Stimulated activated CD4-positive, alpha-beta T cell treated with anti-CD3 and anti-CD28 coated beads, Interleukin-1b, Interleukin-23, amount 100 ng/mL, for 48 hours (primary cell): ENCODE data around the gene PIK3R5.
"Not testable (repeated sequence)": the region's sequence is repeated elsewhere in the genome, so short reads cannot be mapped to it uniquely, and the experiment has no call there.

Experiments used
- DNase-seq: peaks from one replicate; pipeline ENCODE4 v3.0.0-alpha.2; 2020

Gene PIK3R5, protein sequence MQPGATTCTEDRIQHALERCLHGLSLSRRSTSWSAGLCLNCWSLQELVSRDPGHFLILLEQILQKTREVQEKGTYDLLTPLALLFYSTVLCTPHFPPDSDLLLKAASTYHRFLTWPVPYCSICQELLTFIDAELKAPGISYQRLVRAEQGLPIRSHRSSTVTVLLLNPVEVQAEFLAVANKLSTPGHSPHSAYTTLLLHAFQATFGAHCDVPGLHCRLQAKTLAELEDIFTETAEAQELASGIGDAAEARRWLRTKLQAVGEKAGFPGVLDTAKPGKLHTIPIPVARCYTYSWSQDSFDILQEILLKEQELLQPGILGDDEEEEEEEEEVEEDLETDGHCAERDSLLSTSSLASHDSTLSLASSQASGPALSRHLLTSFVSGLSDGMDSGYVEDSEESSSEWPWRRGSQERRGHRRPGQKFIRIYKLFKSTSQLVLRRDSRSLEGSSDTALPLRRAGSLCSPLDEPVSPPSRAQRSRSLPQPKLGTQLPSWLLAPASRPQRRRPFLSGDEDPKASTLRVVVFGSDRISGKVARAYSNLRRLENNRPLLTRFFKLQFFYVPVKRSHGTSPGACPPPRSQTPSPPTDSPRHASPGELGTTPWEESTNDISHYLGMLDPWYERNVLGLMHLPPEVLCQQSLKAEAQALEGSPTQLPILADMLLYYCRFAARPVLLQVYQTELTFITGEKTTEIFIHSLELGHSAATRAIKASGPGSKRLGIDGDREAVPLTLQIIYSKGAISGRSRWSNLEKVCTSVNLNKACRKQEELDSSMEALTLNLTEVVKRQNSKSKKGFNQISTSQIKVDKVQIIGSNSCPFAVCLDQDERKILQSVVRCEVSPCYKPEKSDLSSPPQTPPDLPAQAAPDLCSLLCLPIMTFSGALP

DNA sequence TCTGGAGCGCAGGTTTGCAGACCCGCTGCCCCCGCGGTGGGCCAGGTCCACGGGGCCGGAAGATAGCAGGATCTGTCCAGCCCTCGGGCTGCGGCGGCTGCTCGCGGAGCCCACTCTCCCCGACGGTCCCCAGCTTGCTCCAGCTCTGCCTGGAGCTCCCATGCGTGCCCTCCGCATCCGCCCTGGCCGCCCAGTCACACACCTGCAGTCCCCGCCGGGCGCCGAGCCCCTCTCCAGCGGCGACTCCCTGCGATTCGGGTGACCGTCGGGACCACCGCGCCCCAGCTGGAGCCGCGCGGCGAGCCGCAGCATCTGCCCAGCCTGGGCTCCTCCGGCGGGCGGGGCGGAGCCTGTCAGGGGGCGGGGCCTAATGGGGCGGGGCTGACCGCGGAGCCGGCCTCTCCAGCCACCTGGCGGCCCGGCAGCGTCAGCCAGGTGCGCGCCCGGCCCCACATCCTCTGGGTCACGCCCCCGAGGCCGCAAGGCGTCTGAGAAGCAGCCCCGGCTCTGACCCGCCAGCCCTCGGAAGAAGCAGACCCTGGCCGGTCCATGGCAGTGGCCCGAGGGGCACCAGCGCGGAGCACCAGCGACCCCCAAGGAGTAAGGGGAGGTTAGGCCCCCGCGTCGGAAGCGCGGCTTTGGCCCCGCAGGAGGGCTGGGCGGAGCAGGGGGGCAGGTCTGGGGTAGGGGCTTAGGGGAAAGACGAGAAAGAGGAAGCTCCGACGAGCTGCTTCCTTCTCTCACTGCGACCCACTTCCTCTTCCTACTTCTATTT, at the start of gene PIK3R5:
Gene PIK3R5, minus strand, starts transcription at position 314 of the 775 bp plus-strand sequence. CDS start 54,213 bp downstream, outside the sequence.
- peak; percentile 72 for DNase-seq

DNA sequence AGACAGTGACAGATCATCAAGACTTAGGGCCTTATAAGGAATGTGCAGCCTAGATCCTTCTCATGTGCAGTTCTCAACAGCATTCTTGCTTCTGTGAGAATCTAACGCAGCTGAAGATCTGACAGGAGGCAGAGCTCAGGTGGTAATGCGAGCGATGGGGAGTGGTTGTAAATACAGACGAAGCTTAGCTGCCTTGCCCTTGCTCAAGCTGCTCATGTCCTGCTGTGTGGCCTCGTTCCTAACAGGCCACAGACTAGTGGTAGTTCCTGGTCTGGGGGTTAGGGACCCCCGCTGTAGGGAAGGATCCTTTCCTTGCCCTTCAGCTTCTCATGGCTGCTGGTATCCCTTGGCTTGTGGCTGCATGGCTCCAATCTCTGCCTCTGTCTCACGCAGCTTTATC, 45.5 kb upstream of the PIK3R5 start:
- DNase-seq, result no peak

DNA sequence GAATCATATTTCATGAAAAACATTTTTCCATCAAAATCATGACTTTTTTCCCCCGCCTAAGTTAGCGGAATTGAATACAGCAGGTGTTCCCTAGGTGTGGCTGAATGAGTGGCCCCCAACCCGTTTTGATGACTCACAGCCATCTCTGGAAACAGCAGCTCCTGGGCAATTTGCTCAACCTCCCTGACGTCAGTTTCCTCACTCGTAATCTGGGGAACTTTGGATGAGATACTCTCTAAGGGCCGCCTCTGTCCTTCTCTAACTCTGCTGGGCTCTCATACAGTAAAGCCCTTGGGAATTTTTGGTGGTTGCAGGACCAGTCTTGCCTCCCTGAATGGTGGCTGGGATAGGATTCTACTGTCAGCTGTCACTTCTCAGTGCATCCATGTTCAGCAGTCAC, 44.2 kb upstream of the PIK3R5 start:
- no peak for DNase-seq

DNA sequence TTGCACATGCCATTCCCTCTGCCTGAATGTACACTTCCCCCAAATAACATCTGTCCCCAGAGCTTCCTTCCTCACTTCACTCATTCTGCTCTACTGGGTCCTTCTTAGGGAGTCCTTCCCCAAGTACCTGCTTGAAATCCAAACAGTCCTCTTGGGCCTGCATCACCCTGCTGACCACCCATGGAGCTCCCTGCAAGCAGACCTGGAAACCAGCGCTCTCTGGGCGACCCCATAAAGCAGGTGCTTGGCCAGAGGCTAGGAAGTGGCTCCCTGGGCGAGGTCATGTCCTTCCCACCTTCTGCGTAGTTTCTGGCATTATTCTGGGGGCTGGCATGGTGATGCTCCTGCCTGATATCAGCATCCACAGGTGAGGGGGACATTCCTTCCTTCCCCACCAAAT, 43.6 kb upstream of the PIK3R5 start:
- DNase-seq, result no peak

DNA sequence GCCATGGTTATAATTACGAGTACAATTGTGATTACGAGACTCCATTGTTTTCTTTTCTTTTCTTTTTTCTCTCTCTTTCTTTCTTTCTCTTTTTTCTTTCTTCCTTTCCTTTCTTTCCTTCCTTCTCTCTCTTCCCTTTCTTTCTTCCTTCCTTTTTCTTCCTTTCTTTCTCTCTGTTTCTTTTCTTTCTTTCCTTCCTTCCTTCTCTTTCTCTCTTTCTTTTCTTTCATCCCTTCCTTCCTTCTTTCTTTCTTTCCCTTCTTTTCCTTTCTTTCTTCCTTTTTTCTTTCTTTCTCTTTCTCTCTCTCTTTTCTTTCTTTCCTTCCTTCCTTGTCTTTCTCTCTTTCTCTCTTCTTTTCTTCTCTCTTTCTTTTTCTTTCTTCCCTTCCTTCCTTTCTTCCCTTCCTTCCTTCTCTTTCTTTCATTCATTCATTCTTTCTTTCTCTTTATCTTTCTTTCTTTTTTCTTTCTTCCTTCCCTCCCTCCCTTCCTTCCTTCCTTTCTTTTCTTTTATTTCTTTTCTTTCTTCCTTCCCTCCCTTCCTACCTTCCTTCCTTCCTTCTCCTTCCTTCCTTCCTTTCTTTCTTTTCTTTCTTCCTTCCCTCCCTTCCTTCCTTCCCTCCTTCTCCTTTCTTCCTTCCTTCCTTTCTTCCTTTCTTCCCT, 41.7 kb upstream of the PIK3R5 start:
- no peak for DNase-seq

DNA sequence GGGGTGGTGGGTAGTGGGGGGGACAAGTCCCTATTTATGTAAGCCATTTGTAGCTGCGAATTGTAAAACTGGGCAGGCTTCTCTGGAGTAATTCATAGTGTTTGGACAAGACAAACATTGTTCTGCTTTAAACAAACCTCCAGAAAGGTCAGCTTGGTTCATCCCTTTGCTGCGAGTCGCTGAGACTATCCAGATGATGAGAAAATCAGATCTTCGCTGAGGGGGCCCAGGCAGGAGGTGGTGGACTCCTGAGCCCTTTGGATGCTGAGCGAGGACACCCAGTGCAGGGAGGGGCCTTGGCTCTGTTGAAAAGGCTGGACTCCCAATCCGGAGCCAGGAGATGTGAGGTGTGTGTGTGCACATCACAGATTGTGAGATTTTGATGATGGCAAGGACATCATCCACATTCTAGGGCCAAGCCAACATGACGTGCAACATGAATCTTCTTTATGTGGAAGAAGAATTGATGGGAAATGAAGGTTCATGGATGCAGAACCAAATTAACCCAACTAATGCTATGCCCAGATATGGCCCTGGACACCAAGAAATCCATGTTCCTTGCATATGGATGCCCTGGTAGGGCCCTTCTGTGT, 40.8 kb upstream of the PIK3R5 start:
- DNase-seq, result no peak

DNA sequence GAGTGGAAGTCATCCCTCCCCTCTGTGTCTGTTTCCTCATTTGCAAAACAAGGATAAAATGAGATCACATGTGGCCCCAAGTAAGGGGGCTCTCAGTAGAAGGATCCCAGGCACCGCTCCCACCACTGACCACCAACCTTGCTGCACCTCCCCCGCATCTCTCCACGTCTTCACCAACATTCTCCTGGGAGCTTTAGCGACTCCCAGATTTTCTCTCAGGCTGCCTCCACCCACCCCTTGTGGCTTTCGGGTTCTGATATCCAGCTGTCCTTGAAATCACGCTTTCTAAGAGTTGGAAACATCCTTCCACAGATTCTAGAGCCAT, 39.4 kb upstream of the PIK3R5 start:
- DNase-seq, result no peak

DNA sequence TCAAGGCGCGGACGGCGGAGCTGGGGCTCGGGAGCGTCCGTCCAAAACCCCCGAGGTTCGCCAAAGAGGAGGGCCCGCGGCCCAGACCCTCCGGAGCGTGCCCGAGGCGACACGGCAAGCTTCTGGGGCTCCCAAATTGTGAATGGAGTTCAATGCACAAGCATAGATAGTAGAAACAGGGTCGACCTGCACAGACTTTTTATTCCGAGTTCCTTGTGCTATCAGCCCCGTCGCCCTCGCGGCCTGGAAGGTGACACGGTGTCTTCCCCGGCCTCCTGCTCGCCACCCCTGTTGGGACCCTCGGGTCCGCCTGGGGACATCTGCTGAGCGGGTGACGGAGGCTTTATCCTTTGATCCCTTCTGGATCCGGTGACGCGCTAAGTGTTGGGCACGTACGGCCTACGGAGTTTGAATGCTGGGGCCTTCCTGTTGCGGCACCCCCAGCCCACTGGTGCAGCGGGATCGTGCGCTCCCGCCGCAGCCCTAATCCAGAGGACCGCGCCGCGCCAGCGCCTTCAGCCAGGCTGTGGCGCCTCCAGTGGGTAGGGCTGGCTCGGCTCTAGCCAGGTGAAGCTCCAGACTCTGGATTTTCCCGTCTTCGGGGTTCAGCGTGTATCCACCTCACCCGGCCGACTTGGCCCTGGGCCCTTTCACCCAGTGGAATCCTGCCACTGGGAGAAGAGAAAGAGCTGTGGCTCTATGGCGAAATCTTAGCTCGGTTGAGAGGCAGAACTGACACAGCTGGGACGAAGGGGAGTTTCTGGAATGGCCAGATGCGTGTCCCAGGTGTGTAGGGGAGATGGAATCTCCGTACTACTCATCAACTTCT, 38.8 kb upstream of the PIK3R5 start:
- DNase-seq, result no peak

DNA sequence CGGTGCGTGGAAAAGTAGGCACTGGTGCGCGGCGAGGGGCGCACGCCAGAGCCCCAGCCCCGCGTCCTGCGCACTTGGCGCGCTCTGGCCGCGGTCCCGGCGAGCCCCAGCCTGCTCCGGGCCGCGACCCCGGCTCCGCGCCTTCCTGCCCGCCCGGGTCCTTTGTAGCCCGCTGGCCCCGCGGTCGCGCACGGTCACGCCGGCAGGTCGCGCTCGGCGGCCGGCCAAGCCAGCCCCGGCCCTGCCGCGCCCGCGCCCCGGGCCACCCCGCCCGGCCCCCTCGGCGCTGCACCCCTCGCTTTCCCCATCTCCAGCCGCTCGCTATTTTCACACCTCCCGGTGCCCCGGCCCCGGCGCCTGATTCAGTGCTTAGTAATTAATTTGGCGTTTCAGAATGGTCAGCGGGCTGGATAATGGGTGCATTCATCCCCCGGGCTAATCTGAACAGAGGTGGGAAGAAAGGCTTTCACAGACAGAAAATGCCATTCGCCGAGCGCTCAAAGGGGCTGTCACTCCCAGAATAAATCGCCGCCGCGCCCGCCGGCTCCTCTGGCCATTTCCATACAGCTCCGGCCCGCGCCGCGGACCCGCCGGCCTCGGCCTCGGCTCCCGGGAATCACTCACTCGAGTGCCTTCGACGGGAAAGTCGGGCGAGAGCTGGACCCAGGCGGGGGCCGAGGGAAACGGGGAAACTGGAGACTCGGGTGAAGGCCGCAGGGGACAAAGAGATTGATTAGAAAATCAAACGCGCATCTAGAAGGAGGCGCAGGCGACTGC, 38.0 kb upstream of the PIK3R5 start:
- DNase-seq, result no peak

DNA sequence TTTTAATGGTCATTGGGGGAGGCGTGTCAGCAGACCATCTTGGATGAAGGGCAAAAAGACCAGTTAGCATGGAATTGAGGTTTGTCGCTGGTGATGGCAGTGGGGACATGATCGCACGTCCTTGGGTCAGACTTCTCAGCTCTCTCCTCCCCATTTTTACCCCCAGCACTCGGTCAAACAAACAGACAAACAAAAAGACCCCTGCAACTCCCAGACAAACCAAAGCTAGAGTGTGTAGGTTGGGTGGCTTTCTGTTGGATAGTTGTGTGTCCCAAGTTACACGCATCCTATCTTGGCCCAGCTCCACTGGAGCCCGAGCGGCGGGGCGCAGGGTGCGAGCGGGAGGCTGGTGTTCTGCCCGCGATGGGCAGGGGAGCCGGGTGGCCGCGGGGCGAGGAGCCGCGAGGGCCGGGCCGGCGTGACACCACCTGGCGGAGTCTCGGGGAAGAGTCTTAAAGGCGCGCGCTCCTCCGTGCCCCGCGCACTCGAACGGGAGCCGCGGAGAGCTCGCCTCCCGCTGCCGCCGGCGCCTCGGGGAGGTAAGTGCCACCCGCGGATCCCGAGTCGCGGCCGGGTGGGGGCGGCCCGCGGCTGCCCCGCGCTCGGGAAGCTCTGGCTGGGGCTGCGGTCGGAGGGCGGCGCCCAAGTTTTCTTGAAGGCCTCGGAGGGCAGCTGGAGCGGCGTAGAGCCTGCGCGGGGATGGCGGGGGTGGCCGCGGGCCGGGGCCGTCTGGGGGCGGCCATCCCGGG, 37.3 kb upstream of the PIK3R5 start:
- no peak for DNase-seq

DNA sequence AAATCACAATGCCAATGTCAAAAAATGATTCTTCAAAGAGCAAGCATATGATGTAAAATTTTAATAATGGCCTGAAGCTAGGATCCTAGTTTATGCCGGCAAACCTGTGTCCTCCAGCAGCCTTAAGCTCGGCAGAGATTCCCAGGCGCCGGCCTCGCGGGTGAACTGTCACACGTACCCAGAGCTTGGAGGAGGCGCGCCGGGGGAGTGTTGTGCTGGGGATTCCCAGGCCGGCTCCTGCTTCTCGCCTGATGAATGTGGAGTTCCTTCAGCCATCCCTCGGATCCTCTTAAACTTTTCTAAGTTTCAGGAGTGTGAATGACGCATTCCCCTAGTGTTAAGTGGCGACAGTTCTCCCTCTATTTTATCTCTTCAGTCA, 36.7 kb upstream of the PIK3R5 start:
- DNase-seq, result no peak

DNA sequence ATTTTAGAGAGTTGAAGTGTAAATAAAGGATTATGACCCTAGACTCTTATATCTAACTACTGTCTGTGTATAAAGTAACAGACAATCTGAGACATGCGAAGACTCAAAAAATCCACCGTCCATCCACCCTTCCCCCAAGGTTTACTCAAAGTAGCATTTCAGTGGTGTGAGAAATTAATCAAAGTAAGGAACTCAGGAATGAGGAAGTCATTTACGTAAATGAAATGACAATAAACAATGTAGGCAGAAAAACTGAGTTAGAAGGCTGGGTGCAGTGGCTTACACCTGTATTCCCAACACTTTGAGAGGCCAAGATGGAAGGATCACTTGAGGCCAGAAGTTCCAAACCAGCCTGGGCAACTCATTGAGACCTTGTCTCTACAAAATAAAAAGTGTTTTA, 36.1 kb upstream of the PIK3R5 start:
- DNase-seq, result no peak

DNA sequence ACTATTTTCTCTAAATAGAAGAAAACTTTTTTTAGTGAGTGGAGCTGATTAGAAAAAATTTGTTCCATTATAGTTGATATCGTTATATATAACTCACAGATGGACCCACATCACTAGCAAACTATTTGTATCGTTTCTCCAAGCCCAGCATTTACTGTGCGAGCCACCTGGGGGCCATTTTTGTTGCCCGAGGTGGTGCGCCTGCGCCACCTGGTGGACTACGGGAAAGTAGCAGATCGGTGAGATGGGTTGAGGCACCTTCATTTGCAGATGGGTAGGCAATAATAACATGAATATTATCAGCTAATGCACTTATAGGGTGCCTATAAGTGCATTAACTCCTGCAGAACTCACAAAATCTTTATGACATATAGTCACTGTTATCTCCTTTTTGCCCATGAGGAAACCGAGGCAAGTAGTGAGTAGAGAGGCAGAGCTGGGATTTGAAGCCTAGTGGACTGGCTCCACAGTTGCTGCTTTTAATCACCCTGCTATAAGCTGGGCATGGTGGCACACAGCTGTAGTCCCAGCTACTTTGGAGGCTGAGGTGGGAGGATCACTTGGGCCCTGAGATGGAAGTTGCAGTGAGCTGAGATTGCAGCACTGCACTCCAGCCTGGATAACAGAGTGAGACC, 32.6 kb upstream of the PIK3R5 start:
- peak; percentile 75 for DNase-seq

DNA sequence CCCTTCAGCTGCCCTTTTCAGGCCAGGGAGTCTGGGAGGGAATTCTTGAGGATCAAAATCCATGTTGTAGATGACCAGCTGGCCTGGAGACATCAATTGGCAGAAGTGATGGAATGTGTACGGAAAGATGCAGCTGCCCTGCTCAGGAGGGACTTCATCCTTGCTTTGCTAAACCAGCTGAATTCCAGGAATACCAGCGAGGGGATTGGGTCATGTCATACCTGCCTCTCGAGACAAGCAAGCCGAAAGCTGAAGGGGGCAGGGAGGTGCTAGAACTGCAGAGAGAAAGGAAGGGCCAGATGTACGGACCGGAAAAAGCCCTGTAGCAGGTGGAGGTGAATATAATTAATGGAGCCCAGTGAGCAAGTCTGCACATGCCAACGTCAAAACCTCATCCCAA, 30.2 kb upstream of the PIK3R5 start:
- DNase-seq, result no peak

DNA sequence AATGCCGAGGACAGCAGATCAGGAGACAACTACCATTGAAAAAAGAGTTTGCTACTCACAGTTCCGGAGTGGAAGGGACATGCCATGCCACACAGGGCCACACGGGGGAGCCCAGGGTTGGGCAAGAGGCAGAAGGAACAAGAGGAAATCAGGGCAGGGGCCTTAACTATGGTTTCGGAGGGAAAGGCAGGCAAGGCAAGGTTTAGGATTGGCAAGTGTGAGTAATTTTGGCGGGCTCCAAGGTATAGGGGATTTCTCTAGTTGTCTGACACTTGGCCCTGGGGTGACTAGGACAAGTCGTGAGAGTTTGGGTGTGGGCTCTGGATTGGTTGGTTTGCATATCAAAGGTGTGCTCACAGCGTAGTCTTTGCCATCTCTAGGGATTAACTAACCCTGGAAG, 28.8 kb upstream of the PIK3R5 start:
- DNase-seq, result peak; percentile 76

DNA sequence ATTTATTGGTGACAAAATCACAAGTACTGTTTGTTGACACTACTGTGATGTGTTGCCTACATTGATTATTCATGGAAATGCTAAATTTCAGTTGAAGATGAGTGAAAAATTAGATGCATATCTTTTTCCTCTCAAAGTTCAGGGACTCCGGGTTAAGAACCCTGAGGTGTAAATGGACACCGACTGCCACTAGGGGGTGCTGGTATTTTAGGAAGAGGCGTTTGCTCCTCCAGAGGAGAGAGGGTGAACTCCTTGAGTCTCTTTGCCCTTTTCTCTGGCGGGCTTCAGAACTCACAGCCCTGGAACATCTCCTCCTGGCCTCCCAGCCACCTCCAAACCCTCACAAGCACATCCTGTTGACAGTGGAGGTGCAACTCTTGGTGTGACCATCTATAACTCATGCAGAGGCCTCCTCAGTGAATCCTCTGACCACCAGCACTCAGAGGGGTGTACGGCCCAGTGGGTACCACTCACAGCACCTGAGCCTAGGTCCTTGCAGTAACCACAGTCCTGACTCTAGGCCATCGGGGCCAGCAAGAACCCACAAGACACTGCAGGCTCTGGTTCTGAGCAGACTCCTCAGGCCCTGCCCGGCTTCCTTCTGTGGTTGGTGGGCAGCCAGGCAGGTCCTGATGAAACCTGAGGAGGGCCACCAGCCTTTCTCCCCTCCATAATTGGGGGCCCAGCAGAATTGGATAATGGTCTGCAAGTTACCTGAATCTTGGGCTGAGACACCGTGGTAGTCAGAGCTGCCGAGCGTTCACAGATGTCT, 26.2 kb upstream of the PIK3R5 start:
- DNase-seq, result peak; percentile 69

DNA sequence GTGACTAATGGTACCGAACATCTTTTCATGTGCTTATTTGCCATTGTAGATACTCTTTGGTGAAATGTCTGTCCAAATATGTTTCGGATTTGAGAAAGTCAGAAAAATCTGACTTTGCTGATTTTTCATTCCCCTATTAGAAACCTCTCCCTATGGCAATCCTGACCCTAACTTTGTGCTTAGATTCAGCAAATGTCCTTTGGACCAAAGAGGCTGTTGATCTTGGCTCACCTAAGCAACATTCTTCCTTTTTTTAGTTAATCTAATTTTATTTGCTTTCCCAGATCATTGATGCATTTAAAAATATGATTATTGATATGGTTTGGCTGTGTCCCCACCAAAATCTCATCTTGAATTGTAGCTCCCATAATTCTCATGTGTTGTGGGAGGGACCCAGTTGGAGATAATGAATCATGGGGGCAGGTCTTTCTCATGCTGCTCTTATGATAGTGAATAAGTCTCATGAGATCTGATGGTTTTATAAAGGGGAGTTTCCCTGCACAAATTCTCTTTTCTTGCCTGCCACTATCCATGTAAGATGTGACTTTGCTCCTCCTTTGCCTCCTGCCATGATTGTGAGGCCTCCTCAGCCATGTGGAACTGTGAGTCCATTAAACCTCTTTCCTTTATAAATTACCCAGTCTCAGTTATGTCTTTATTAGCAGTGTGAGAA, 22.9 kb upstream of the PIK3R5 start:
- not testable (repeated sequence) for DNase-seq

DNA sequence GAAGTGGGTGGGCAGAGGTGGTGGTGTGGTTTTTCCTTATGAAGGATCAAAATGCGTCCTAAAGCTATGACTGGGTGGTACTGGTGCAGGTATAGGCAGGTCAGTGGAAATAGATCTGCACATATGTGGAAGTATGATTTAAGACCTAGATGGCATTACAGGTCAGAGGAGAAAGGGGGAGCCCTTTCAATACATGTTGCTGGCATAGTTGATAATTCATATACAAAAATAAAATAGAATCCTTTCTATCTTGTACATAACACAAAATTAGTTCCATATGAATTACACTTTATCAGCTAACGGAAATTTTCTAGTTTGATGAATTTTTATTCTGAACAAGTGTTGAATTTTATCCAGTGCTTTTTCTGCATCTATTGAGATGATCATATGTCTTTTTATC, 20.8 kb upstream of the PIK3R5 start:
- DNase-seq, result no peak
